NCI-H1105 (cell line): ENCODE data around the gene SH3RF1.
"Not testable (repeated sequence)": the region's sequence is repeated elsewhere in the genome, so short reads cannot be mapped to it uniquely, and the experiment has no call there.

Source experiments
- DNase-seq: peaks from one replicate; lab custom pipeline; 2025; lab: John Stamatoyannopoulos, UW

SH3RF1 gene

GRCh38 chr4:169225812-169226211 is 44.9 kb downstream of the SH3RF1 start:
- no peak for DNase-seq

- no peak for DNase-seq
These were observed 45.6 kb downstream of the SH3RF1 start for GRCh38 chr4:169225058-169225751.

GRCh38 chr4:169222761-169223160 is 48.0 kb downstream of the SH3RF1 start:
- no peak for DNase-seq

- DNase-seq = no peak
These were observed 49.1 kb downstream of the SH3RF1 start for GRCh38 chr4:169221662-169222061.

DNA sequence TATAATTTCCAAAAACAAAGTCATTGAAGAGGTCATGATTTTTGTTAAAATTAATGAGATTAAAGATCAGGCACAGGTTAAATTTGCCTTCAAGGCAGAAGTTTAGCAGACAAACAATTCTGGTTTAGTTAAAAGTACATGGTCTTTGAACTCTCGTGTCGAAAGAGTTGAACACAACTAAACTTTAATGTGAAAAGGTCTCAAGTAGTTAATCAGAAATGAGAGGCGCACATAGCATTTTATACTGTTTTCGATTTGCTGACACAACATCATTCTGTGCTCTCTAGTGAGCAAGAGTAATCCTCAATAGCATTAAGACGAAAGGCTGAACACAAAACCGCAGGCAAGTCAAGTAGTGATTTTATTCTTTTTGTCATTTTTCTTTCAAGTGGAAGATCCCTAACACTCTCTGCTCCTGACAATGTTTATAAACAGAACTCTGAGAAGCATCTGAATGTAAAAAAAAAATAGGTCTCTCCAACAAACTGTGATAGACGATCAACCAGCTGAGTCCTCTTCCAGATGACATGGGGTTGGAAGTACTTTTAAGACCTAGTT is 49.8 kb downstream of the SH3RF1 start:
- no peak for DNase-seq

DNA sequence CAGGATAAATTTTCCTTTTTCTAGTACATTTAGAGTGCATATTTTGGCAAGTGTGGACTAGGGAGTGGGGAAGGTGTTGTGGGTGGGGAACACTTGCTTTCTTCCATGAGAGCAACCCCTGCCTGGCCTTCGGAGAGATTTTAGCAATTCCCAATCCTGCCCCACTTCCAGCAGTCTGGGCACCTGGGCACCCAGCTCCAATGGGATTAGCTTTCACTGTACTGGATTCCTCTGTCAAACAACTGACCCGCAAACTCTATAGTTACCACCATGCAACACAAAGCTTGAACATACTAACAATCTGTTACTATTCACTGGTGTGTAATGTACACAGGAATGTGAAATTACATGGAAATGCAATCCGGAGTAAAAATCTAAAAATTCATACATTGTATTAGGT is 50.3 kb downstream of the SH3RF1 start:
- DNase-seq = no peak

DNA sequence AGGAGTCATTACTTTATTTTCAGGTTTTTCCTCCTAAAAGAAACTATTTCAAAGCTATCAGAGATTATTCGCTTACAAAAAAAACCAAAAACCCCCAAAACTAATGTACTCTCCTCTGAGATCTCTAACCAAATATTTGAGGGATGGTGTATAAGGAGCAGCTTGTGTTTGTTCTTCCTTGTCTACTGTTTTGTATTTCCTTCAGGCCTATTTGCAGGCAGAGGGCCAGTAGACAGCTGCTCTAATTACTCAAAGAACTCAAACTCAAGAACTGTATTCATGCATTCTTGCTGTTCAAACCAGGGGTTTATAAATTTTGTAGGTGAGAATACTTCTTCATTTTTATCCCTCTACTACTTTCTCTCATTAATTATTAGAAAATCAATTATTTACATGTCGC is 51.3 kb downstream of the SH3RF1 start:
- DNase-seq = no peak

DNA sequence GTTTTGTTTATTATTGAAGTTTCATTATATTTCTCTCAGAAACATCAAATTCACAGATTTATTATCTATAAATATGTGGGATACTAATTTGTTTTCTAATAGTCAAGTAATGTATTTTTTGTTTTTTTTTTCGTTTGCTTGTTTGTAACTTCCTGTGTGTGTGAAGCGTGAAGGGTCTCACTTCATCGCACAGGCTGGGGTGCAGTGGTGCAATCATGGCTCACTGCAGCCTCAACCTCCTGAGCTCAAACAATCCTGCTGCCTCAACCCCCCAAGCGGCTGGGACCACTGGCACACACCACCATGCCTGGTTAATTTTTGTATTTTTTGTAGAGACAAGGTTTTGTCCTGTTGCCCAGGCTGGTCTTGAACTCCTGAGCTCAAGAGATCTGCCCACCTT is 55.1 kb downstream of the SH3RF1 start:
- no peak for DNase-seq

DNA sequence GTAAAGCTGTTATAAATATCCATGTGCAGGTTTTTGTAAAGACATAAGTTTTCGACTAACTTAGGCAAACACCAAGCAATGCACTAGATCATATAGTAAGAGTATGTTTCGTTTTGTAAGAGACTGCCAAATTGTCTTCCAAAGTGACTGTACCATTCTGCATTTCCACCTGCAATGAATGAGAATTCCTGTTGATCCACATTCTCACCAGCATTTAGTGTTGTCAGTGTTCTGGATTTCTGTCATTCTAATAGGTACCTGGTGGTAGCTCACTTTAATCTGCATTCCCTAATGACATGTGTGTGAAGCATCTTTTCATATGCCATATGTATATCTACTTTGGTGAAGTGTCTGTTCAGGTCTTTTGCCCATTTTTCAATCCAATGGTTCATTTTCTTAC is 57.8 kb downstream of the SH3RF1 start:
- no peak for DNase-seq

GRCh38 chr4:169210504-169211118 is 60.1 kb downstream of the SH3RF1 start:
- no peak for DNase-seq

- no peak for DNase-seq
These were observed 61.3 kb downstream of the SH3RF1 start for GRCh38 chr4:169209388-169209883.

- no peak for DNase-seq
These were observed 62.2 kb downstream of the SH3RF1 start for GRCh38 chr4:169208516-169208915.

DNA sequence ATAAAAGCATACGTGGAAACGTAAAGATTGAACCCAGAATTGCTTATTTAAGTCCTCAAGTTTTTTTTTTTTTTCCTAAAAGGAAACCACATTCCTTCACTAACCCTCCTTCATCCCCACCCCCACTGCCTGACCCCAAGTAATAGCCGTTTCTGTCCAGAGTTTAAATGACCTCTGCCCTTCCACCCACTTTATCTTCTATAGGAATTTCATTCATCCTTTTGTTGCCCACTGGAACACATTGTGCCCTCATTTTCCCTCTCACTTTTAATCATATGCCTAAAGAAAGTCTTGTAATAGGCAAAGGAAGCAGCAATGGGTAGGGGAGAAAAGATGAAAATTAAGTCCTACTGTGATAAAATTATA is 62.7 kb downstream of the SH3RF1 start:
- no peak for DNase-seq

DNA sequence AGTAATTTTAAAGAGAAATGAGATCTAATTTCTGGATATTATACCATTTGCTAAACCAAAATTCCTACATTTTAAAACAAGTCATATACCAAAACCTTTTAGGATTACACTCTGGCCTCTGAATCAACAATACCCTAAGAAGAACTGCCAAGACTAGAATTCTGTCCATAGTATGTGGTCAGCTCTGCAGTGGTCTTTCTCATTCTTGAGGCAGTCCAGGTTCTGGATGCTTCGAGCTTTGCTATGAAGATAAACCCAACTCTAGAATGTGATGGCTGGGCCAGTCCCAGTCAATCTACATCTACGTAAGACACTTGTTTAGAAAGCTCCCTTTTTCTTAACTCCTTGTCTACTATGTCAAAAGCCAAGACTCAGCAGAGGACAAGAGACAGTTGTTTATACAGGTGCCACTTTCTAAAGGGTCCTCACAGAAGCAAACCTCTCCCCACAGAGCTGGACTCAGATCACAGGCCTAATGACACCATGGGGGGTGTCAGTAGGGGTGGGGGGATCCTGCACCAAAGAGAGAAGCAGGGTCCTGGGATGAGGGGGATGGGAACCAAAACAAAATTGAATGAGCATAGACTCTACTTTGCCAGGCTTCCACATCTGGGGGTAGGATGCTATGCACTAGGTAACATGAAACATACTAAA is 63.2 kb downstream of the SH3RF1 start:
- no peak for DNase-seq

- no peak for DNase-seq
These were observed 65.0 kb downstream of the SH3RF1 start for GRCh38 chr4:169205744-169206080.

GRCh38 chr4:169205075-169205743 is 65.5 kb downstream of the SH3RF1 start:
- DNase-seq = no peak

- DNase-seq = no peak
These were observed 66.9 kb downstream of the SH3RF1 start for GRCh38 chr4:169203891-169204290.

- DNase-seq = not testable (repeated sequence)
These were observed 67.5 kb downstream of the SH3RF1 start for GRCh38 chr4:169203278-169203677.

- no peak for DNase-seq
These were observed 67.9 kb downstream of the SH3RF1 start for GRCh38 chr4:169202878-169203277.

DNA sequence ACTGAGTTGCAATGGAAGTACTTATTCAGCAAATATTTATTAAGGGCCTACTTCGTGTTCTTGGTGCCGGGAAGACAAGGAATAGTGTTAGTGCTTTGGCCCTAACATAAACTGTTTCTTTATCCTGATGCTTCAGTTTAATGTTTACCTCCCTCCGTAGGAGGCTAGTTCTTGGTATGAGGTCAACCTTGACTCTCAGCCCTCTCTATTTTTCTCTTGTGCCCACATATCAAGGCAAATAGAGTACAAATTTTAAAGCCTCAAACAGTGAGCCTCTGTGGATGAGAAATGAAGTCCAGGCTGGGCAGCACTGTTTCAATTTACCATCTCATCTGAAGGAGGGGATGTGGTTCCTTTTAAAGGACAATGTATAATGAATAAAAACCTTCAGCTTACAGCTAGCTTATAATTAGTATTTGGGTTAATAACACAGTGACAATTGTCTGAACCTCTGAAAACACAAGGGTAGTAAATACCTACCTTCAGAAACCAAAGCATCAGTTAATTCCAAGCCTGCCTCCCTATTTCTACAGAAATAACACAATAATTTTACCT is 68.5 kb downstream of the SH3RF1 start:
- DNase-seq = no peak

GRCh38 chr4:169201222-169202144 is 69.3 kb downstream of the SH3RF1 start:
- no peak for DNase-seq
